Stimulated activated CD8-positive, alpha-beta memory T cell treated with anti-CD3 and anti-CD28 coated beads, Interleukin-7, amount 100 ng/mL, for 1 hour (primary cell): ENCODE measurements around the gene TBC1D24.
A peak's percentile ranks its signal among the peaks of the same experiment; 100 is the strongest.

Experiments used
- DNase-seq, 2 donors: peaks; one replicate each; pipeline ENCODE4 v3.0.0-alpha.2; 2020; ENCODE audit warnings: low read depth in 2 of 2

TBC1D24 gene

DNA sequence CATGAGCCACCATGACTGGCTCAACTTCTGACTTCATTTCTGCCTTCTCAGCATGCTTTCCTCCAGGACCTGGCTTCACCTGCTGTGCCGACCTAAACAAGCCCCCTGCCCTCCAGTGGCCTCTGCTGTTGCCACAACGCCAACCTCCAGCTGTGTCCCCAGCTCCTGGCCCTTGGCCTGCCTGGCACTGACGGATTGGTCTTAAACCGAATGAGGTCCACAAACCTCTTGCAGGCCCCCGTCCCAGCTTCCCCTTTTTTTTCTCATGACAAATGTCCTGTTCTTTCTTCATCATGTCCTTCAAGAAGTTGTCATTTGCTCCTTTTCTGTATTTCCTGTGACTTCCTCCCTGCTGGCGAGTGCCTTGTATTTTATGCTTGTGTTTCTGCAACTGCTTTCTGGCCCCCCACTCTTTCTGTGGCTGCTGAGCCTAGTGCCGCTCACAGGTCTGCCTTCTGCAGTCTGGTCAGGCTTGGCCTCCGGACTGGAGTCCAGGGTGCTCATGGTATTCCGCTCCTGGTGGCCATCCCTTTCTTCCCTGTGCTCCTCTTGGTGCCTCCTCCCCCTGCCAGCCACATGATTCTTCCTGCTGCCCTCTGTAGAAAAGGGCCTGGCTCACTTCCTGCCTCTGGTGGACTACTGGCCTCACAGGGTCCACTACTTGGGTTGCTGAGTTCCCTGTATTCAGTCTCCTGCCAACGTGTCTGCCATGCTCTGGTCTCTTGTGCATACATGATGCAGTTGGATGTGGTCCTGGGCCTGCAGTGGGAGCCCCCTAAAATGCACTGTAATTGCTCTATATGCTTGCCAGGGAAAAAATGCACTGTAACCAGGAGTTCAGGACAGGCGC is 41.7 kb downstream of the TBC1D24 start:
- no peak for DNase-seq

DNA sequence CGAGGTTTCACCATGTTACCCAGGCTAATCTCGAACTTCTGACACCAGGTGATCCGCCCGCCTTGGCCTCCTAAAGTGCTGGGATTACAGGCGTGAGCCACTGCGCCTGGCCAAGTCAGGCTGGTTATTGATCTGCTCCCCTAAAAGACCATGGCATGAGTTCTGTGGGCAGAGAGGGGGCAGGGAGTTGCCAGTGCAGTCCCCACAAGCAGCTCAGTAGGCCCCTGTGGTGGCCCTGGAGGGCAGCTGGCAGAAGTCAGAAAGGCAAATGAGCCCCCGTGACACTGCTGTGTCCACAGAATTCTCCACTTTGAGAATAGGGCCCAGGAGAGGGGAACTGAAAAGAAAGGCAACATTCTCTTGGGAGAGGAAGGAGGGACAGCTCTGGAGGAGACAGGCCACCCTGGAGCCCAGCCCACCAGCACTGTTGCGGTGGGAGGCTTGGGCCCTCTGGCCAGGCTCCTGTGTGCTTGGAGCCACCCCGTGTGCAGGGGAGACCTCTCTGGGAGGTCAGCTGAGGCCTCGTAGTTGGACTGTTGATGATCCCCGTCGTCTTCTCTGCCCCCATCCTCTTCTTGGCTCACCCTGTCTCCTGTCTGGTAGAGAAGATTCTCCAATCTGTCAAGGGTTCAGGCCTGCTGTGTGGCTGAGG is 43.2 kb downstream of the TBC1D24 start:
- no peak for DNase-seq

DNA sequence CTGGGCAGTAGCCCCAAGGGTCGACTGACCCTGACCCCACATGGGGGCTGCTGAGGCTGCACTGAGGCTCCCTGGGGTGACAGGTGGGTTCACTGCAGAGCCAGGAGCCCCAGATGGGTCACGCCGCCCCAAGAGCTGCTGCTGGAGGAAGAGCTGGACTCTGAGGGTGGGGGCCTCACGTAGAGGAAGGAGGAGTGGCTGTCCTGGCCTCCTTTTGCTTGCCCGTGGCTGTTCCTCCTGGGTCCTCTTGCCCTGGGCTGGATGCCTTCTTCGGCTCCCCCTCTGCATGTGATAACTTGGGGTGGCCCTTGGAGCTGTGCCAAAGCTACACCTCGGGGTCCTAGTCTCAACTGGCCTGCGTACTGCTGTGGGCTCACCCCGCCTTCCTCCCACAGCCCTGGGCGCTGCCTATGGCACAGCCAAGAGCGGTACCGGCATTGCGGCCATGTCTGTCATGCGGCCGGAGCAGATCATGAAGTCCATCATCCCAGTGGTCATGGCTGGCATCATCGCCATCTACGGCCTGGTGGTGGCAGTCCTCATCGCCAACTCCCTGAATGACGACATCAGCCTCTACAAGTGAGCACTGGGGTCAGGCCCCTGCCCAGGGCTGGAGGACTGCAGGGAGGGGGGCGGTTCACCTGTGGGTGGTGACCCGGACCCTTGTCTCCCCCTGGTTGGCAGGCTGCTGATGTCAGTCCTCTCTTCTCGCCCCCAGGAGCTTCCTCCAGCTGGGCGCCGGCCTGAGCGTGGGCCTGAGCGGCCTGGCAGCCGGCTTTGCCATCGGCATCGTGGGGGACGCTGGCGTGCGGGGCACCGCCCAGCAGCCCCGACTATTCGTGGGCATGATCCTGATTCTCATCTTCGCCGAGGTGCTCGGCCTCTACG is 44.1 kb downstream of the TBC1D24 start:
- DNase-seq: no peak

DNA sequence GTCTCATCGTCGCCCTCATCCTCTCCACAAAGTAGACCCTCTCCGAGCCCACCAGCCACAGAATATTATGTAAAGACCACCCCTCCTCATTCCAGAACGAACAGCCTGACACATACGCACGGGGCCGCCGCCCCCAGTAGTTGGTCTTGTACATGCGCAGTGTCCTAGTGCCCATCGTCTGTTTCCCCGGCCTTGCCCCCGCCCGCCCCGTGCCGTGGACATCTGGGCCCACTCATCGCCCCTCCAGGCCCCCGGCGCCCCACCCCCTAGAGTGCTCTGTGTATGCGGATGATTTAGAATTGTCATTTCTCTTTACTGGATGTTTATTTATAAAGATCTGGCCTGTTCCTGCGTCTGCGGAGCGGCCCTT is 44.8 kb downstream of the TBC1D24 start:
- no peak for DNase-seq

DNA sequence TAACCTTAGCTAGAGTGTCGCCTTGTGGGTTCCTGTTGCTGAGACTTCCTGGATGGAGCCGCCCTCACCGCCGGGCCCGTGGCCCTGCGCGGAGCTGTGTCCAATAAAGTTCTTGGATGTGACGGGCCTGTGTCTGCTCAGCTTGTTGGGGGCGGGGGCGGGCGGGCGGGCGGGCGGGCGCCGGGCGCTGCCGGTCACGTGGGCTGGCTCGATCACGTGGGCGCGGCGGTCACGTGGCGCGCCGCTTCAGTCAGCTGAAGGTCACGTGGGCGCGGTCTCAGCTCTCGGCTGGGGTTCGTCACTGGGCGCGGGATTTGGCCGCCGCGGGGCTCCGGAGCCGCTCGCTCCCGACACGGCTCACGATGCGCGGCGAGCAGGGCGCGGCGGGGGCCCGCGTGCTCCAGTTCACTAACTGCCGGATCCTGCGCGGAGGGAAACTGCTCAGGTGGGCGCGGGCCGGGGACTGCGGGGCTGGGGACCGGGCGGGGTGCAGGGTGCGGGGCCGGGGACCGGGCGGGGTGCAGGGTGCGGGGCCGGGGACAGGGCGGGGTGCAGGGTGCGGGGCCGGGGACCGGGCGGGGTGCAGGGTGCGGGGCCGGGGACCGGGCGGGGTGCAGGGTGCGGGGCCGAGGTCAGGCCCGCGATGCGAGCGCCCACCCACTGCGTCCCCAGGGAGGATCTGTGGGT is 45.3 kb downstream of the TBC1D24 start, which contains the start of gene AMDHD2:
Gene AMDHD2, plus strand, starts transcription at position 275 of the 687 bp plus-strand sequence. Its CDS starts 88 bp downstream, at position 363.
- peak; percentile 75 to 77 for DNase-seq

DNA sequence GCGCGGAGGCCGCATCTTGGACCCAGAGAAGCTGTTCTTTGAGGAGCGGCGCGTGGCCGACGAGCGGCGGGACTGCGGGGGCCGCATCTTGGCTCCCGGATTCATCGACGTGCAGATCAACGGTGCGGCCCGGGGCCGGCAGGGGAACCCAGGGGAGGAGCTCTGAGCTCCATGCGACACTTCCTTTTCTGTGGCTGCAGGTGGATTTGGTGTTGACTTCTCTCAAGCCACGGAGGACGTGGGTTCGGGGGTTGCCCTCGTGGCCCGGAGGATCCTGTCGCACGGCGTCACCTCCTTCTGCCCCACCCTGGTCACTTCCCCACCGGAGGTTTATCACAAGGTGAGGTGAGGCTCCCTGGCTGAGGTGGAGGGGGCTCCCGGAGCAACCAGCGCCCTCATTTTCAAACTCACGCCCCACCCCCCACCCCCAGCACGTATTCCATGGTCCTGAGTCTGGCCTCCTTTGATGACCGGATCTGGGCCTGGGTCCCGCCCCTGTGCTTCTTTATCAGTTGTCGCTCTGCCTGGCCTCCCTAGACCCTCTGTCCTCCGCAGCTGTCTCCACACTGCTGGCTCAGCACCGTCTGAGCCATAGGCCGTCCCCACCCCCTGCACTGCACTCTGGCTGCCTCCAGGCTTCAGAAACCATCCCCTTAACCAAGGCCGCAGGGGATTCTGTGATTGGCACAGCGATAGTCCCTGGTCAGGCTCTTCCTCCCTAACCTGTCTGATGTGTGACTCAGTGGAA is 46.0 kb downstream of the TBC1D24 start:
- DNase-seq: peak in 1 of 2 donors; percentile 28

DNA sequence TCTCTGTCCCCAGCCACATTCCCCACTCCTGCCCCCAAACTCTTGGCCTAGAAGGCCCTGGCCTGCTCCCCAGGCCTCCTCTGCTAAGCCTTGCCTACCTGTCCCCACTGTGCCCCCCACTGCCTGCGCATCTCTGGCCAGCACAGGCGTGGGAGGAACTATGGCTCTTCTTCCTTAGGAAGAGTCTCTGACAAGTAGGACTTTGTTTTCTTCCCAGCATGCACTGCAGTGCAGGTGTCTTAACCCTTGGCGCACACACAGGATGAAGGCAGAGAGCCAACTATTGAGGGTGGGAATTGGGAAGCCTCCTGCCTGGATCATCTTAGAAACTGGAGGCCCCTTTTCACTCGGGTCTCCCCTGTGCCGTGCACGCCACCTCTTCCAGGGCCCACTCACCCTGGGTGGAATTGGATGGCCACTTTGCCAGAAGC is 48.9 kb downstream of the TBC1D24 start:
- no peak for DNase-seq

DNA sequence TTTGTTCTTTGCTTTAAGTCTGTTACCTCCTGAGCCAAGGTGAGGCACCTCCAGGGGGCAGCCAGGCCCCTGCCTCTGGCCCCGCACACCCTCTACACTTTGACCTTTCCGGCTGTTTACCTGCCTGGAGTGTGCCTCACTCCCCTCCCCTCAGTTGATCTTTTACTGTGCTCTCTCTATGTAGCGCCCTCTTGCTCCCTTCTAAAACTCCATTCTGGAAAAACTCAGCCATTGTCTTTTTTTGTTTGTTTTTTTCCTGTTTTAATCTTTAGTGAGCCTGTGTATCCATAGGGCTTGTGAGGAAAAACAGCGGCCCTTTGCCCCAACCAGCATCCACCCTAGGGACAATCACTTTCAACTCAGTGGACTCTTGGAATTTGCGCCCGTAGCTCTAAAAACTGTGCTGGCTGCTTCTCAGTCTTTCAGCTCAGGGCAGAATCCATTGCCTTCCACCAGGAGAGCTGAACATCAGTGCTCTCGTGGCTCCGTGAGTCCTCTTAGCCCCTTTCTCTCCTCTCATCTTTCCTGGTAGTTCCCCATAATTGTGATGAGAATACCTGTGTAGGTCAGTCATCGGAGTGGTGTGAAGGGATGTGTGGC is 49.5 kb downstream of the TBC1D24 start:
- no peak for DNase-seq

DNA sequence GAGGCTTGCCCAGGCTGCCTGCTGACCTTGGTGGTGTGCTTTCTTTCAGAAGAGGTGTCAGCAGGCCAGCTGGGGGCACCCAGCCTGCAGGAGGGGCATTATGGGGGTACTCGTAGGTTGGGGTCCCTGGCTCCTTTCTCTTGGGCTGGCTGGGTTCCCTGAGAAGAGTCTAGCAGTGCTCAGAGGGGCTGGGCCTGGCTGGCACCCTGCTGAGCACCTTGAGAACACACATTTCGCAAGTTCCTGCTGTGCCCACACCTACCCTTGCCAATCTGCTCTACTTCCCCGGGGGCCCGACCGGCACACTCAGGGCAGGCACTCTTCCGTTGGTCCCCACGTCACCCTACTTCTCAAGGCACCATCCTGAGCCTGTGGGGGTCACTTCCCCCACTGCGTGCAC is 51.2 kb downstream of the TBC1D24 start:
- DNase-seq: no peak

DNA sequence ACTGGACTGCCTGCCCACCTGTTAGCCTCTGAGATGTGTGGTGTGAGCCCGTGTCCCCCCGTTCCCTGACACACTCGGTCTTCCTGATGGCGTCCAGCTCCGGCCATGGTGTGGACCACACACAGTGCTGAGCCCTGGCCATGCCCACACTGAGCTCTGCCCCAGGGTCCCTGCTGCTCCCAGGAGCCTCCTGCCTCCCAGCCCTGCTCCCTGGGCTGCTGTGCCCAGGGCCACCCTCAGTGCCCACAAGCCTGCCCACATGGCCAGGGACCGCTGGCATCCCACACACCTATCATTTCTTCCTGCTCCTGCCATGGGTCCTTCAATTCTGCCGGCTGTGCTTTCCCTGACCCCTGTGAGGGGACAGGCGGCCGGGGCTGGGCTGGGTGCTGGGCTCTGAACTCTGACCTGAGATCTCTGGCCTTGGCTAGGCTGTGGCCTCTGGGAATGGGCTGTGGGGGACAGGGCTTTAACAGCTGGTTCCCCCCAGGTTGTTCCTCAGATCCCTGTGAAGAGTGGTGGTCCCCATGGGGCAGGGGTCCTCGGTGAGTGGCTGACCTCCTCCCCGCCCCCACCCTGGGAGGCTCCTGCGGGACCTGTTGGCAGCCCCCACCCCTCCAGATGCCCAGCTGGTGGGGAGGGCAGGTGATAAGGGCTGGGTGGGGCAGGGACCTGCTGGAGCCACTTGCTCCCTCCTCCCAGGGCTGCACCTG is 52.3 kb downstream of the TBC1D24 start:
- no peak for DNase-seq

DNA sequence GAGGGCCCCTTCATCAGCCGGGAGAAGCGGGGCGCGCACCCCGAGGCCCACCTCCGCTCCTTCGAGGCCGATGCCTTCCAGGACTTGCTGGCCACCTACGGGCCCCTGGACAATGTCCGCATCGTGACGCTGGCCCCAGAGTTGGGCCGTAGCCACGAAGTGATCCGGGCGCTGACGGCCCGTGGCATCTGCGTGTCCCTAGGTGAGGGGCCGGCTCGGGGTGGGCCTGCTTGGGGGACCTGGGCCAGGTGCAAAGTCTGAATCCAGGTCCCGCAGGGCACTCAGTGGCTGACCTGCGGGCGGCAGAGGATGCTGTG is 52.8 kb downstream of the TBC1D24 start:
- no peak for DNase-seq

DNA sequence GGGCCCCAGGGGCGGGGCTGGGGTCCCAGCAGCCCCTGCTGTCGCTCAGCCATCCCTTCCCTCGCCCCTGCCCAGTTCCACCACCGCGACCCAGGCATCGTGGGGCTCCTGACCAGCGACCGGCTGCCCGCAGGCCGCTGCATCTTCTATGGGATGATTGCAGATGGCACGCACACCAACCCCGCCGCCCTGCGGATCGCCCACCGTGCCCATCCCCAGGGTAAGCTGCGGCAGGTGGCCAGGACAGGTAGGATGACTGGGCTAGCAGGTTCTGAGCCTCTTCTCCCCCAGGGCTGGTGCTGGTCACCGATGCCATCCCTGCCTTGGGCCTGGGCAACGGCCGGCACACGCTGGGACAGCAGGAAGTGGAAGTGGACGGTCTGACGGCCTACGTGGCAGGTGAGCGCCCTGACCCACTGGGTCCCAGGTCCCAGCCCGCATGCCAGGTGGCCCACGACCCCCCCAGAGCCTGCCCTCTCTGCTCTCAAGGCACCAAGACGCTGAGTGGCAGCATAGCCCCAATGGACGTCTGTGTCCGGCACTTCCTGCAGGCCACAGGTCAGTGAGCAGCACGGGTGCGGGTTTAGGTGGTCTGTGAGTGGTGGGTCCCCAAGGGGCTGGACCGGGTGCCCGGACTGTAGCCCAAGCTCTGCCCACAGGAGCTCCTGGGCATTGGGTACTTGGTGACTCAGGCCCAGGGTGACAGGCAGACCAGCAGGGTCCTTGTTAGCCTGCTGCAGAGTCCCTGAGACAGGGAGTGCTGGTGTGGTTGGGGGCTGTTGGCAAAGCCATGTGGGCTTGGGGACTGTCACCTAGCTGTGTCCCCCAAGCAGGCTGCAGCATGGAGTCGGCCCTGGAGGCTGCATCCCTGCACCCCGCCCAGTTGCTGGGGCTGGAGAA is 53.5 kb downstream of the TBC1D24 start:
- DNase-seq: no peak

DNA sequence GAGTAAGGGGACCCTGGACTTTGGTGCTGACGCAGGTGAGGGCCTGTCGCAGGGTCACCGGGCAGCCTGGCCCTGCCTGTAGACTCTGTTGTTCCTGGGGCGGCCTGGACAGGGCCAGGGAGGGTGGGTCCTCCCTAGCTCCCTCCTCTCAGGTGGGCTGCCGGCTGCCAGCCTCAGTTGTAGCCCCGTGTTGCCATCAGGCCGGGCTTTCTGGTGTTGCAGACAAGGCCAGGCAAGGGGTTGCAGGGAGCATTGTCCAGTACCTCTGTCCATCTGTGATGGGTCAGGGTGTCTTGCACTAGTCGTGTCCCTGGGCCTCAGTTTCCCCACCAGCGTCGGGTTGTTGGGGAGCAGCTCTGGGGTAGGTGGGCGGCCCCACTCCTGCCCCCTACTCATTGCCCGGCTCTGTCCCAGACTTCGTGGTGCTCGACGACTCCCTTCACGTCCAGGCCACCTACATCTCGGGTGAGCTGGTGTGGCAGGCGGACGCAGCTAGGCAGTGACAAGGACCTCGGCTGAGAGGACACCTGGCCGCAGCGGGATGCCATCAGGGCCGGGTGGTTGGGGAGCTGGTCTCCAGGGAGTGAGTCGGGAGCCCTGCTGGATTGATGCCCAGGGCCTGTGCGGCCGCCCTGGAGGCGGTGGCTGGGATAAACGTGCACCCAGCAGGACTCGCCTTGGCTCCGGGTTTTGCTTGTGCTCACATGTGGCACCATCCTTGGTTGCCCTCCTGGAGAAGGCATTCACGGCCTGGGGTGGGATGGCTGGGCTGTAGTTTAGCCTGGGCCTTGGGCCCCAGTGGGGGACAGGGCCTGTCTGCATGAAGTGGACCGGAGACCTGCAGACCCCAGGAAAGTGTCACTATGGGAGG is 54.4 kb downstream of the TBC1D24 start:
- DNase-seq: no peak

DNA sequence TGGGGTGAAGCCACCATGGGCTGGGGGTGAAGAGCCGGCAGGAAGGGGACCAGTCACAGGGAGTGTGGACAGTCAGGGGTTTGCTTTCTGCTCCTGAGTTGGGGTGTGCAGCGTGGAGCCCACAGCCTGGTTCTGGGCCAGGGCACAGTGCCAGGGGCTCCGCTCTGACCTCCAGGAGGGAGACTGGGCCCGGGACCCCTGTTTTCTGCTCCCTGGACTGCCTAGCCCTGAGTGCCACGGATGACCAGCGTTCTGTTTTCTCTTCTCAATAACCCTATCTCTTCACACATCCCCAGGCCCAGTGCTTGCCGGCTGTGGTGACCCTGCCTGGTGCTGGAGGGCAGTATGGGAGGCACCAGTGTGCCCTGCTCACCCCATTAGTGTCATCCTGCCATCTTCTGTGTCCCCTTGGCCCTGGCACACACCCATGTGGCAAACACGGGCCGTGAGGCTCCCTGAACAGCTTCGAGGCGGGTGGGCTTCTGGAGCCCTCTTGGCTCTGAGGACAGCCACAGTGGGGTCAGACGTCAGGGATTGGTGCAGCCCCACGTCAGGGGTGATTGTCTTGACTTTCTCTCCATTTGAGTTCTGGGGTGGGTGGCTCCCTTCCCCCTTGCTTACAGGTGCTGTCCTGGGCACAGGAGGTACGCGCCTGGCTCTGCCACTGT is 55.2 kb downstream of the TBC1D24 start:
- DNase-seq: no peak

DNA sequence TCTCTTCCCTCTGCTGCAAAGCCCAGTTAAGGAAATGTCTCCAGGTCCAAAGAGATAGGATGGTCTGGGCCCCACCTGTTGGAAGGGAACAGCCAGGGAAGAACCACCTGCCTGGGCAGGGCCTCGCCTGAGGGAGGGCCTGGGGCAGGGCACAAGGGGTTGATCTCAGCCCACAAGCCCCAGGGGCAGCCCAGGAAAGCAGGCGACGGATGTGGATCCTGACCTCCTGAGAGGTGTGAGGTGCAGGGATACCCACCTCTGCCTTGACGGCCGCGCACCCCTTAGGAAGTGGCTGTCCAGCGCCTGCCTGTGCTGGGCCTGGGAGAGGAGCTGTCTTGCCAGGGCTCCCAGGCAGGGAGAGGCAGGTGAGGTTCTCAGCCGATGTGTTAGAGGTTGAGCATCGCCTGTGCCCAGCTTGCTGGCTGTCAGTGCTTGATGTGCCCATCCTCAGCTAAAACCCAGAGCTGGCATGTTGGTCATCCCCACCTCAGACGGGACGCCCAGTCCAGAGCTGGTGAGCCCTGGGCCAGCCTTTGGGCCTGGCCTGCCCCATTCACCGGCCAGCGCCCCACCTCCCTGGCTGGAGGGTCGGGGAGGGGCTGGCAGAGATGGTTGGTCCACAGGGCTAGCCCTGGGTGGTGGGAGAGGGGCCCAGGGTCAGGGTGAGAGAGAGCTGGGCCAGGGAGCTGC is 55.8 kb downstream of the TBC1D24 start:
- DNase-seq: no peak

DNA sequence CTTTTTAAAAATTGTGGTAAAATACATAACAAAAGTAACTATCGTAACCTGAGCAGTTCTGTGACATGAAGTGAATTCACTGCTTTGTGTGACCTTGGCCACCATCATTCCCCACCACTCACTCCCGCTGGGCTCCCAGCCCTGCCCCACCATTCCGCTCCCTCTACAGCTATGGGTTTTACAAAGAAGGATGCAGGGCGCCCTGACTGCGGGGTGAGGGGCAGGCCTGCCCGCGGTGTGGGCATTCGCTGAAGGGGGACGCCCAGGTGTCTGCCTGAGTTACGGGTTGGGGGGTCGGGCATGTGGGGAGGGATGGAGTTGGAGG is 56.4 kb downstream of the TBC1D24 start, which contains the start of gene CEMP1:
Gene CEMP1, minus strand, starts transcription at position 38 of the 325 bp plus-strand sequence. CDS start 335 bp downstream, outside the sequence.
- DNase-seq: no peak
